Femur (tissue), 1 donor: ENCODE results near the gene SHISA5.

Experiments used
- DNase-seq: peaks from one replicate; pipeline ENCODE4 v3.0.0-alpha.2; 2017

The SHISA5 gene

GRCh38 chr3:48456456-48456855 lies 47.5 kb downstream of the SHISA5 start:
- no peak for DNase-seq

GRCh38 chr3:48451270-48451669 lies 52.7 kb downstream of the SHISA5 start:
- no peak for DNase-seq

- peak; percentile 92 for DNase-seq
Observed at GRCh38 chr3:48446425-48447193, 57.4 kb downstream of the SHISA5 start, which contains the start of gene ATRIP. ATRIP (plus strand) TSS chr3:48446737; CDS start chr3:48446846, 109 bp downstream.

- DNase-seq = no peak
Observed at GRCh38 chr3:48446043-48446424, 57.9 kb downstream of the SHISA5 start.

- DNase-seq = no peak
Observed at GRCh38 chr3:48445277-48445882, 58.6 kb downstream of the SHISA5 start.

GRCh38 chr3:48441940-48442339 lies 62.0 kb downstream of the SHISA5 start:
- DNase-seq = no peak

- no peak for DNase-seq
Observed at GRCh38 chr3:48440590-48440958, 63.4 kb downstream of the SHISA5 start.

GRCh38 chr3:48439820-48440589 lies 64.0 kb downstream of the SHISA5 start, which contains the start of the genes CCDC51 and TMA7:
CCDC51 (minus strand) TSS chr3:48440119; CDS start chr3:48435128, 4,991 bp downstream.
TMA7 (plus strand) TSS chr3:48440257; CDS start chr3:48440297, 40 bp downstream.
- DNase-seq = peak; percentile 98

GRCh38 chr3:48437812-48438211 lies 66.2 kb downstream of the SHISA5 start:
- DNase-seq = no peak

- DNase-seq = no peak
Observed at GRCh38 chr3:48436855-48437254, 67.1 kb downstream of the SHISA5 start.

GRCh38 chr3:48436477-48436787 lies 67.5 kb downstream of the SHISA5 start:
- DNase-seq = no peak

GRCh38 chr3:48435774-48436476 lies 68.0 kb downstream of the SHISA5 start:
- DNase-seq = peak; percentile 90

- DNase-seq = no peak
Observed at GRCh38 chr3:48435223-48435595, 68.8 kb downstream of the SHISA5 start.

- DNase-seq = no peak
Observed at GRCh38 chr3:48434591-48435222, 69.3 kb downstream of the SHISA5 start.

- DNase-seq = no peak
Observed at GRCh38 chr3:48433472-48434118, 70.4 kb downstream of the SHISA5 start.

- no peak for DNase-seq
Observed at GRCh38 chr3:48432411-48433371, 71.3 kb downstream of the SHISA5 start.

- DNase-seq = no peak
Observed at GRCh38 chr3:48431224-48432029, 72.5 kb downstream of the SHISA5 start.

GRCh38 chr3:48430708-48431101 lies 73.3 kb downstream of the SHISA5 start:
- DNase-seq = no peak

GRCh38 chr3:48429960-48430707 lies 73.8 kb downstream of the SHISA5 start, which contains the start of gene PLXNB1:
PLXNB1 (minus strand) TSS chr3:48430086; CDS start chr3:48424611, 5,475 bp downstream.
- DNase-seq = peak; percentile 71
